K562 (cell line): ENCODE measurements around the gene ZSCAN22. TPM values are rescaled to one million over a fixed set of nuclear protein-coding genes. Genes with fewer than 3 reads are reported as not detected.

Experiments
- AFF1 ChIP-seq, 2 experiments: fragments of 450-650 bp; IDR thresholded peaks; 2 replicates each; pipeline ENCODE4 v1.6.1; 2018; ENCODE audit warnings: mild to moderate bottlenecking in 2 of 2, low read depth in 1 of 2; ENCODE audit not compliant: partially characterized antibody in 2 of 2
- ARID2 ChIP-seq: fragments of 450-650 bp; IDR thresholded peaks from 2 replicates; pipeline ENCODE4 v1.6.1; 2017; ENCODE audit warnings: antibody characterized with exemption, mild to moderate bottlenecking
- BHLHE40 ChIP-seq: IDR thresholded peaks from 2 replicates; pipeline ENCODE4 v1.6.1; 2011; ENCODE audit warnings: low read length, improper control_type of control experiment
- CTCFL ChIP-seq: IDR thresholded peaks from 2 replicates; pipeline ENCODE4 v1.6.1; 2011; ENCODE audit warnings: borderline replicate concordance, low read depth, mild to moderate bottlenecking, moderate library complexity, low read length; ENCODE audit not compliant: insufficient read depth, poor library complexity, severe bottlenecking
- EGR1 ChIP-seq: fragments of 450-650 bp; conservative IDR thresholded peaks from 2 replicates; pipeline ENCODE4 v1.6.1; 2017; ENCODE audit warnings: mild to moderate bottlenecking
- EWSR1 ChIP-seq: fragments of 450-650 bp; IDR thresholded peaks from 2 replicates; pipeline ENCODE4 v1.6.1; 2018; ENCODE audit warnings: borderline replicate concordance, mild to moderate bottlenecking, low read depth, moderate library complexity; ENCODE audit not compliant: partially characterized antibody
- HMG20A ChIP-seq: fragments of 450-650 bp; formaldehyde crosslinking; conservative IDR thresholded peaks from 2 replicates; pipeline ENCODE4 v1.4.0; 2020; ENCODE audit warnings: mild to moderate bottlenecking, mixed read lengths
- IFI16 ChIP-seq: fragments of 250-450 bp; sonication (Bioruptor Pico); IDR thresholded peaks from 2 replicates; pipeline ENCODE4 v2.1.2; 2022; ENCODE audit warnings: mild to moderate bottlenecking, inconsistent platforms
- JUN ChIP-seq, 2 experiments: sonication (generic) in 1 of 2; formaldehyde crosslinking in 1 of 2; IDR thresholded peaks; 2 replicates each; pipeline versions ENCODE4 v1.6.1 to v1.8.0; 2012 to 2022; ENCODE audit warnings: borderline replicate concordance in 2 of 2, mild to moderate bottlenecking in 2 of 2, improper control_type of control experiment in 1 of 2, low read depth in 1 of 2, low read length in 1 of 2, missing genetic modification reagents in 1 of 2
- KAT7 ChIP-seq: sonication (generic); formaldehyde crosslinking; IDR thresholded peaks from 2 replicates; pipeline ENCODE4 v1.8.0; 2022; ENCODE audit warnings: missing genetic modification reagents, mild to moderate bottlenecking, borderline replicate concordance
- KLF6 ChIP-seq: fragments of 250-450 bp; sonication (Bioruptor Pico); IDR thresholded peaks from 2 replicates; pipeline ENCODE4 v1.4.0; 2020; ENCODE audit warnings: mild to moderate bottlenecking, moderate library complexity, borderline replicate concordance
- MIER1 ChIP-seq: fragments of 450-650 bp; IDR thresholded peaks from 2 replicates; pipeline ENCODE4 v1.6.1; 2016; ENCODE audit warnings: antibody characterized with exemption, mild to moderate bottlenecking, low read depth
- NFATC3 ChIP-seq: fragments of 450-650 bp; IDR thresholded peaks from 2 replicates; pipeline ENCODE4 v1.6.1; 2017; ENCODE audit warnings: mild to moderate bottlenecking
- NFIX ChIP-seq: fragments of 250-450 bp; sonication (Bioruptor Pico); IDR thresholded peaks from 2 replicates; pipeline ENCODE4 v1.4.0; 2020; ENCODE audit warnings: low read depth, mild to moderate bottlenecking, moderate library complexity
- NR4A1 ChIP-seq, 2 experiments: fragments of 250-450 bp in 1 of 2; fragments of 450-650 bp in 1 of 2; sonication (Bioruptor Pico) in 1 of 2; IDR thresholded peaks; 2 replicates each; pipeline versions ENCODE4 v1.4.0 to v1.6.1; 2016 to 2020; ENCODE audit warnings: mild to moderate bottlenecking in 2 of 2, missing compliant biosample characterization in 1 of 2, missing genetic modification characterization in 1 of 2, moderate library complexity in 1 of 2
- POLR2AphosphoS5 ChIP-seq: IDR thresholded peaks from 2 replicates; pipeline ENCODE4 v1.6.1; 2011; ENCODE audit warnings: mild to moderate bottlenecking, low read depth, low read length, moderate library complexity; ENCODE audit not compliant: control insufficient read depth, insufficient read depth
- RBM39 ChIP-seq: fragments of 200-400 bp; formaldehyde crosslinking; optimal IDR thresholded peaks from 2 replicates; pipeline ENCODE3; 2018; ENCODE audit warnings: low read depth, low read length
- SIRT6 ChIP-seq: IDR thresholded peaks from one replicate; pipeline ENCODE4 v1.6.1; 2012; ENCODE audit warnings: low read depth, mild to moderate bottlenecking, control low read depth, inconsistent platforms, low read length, moderate library complexity
- ZNF696 ChIP-seq: fragments of 250-450 bp; sonication (Bioruptor Pico); conservative IDR thresholded peaks from 2 replicates; pipeline ENCODE4 v1.4.0; 2020; ENCODE audit warnings: mild to moderate bottlenecking, moderate library complexity
- polyA plus RNA-seq, 8 experiments: library from polyadenylated mRNA; depleted of rRNA in 4 of 8; stranded (reverse) in 5 of 8; unstranded in 3 of 8; fragments of >200 nt; fragmentation: Nextera tagmentation in 2 of 8; fragmentation: Illumina TruSeq in 1 of 8; extraction: Ambion mirVana in 2 of 8; extraction: Trizol in 1 of 8; gene quantifications; 2 replicates each; pipeline versions ENCODE4 v1.2.1 to v1.2.3, GENCODE V29; 2011 to 2014; ENCODE audit warnings: inconsistent platforms in 1 of 8, missing spikeins in 1 of 8
- total RNA-seq, 7 experiments: library from RNA; depleted of rRNA in 6 of 7; stranded (reverse); fragments of >200 nt in 6 of 7; fragmentation: Illumina TruSeq in 2 of 7; extraction: Trizol in 2 of 7; gene quantifications; 2 replicates each; pipeline versions ENCODE4 v1.2.1 to v1.2.3, GENCODE V29; 2011 to 2021; ENCODE audit warnings: low replicate concordance in 1 of 7

ZSCAN22 gene
- total and polyA plus RNA-seq, 9 of the 15 experiments (the other 6 are each of a cell fraction or from before 2014, with no cell fraction given): 0.98 to 5.3 (median 3.0) TPM

DNA sequence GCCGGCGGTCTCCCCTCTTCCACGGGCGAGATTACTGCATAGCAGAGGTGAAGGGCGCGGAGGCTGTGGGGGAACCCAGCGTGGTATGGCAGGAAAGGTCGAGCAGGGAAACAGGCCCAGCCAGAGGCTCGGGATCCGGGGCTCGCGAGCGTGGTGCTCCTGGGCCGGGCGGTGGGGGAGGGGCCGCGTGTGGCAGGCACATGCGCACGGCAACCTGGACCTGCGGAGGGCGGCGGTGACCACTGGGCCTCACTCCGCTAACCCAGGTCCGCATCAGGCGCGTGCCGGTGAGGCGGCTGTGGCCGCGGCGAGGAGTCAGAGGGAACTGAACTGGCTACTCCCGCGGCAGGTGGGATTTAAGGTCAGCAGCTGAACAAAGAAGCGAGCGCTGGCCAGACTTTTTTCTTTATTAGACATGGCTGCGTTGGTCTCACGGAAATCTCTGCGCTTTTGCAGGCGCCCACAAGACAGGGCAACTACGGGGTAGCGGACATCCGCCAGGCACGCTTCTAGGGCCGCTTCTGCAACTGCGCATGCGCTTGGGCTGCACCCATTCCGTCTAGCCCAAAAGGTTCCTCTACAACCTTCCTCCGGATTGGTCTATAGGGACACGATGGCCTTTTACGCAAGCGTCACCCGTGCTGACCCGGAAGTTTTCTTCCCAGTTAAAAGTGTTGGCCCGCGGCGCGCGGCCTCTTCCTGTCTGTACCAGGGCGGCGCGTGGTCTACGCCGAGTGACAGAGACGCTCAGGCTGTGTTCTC is 60.0 kb downstream of the ZSCAN22 start, which contains the start of gene RPS5 (continued):
- TF ChIP-seq JUN (IDR thresholded peaks at IDR 0.05; ENCODE audit: borderline replicate concordance, low read depth, low read length): peak; percentile 40; the same call in 1 of the 2 replicates
- no peak for TF ChIP-seq JUN (CRISPR knock-in tag; IDR thresholded peaks at IDR 0.05; ENCODE audit: borderline replicate concordance)
- 0 out of 2 replicates have a peak, but pooled peaks have one; percentile 42 for TF ChIP-seq ARID2
- TF ChIP-seq CTCFL: no peak
- TF ChIP-seq EWSR1: no peak
- TF ChIP-seq ZNF696 (CRISPR knock-in tag): no peak
- TF ChIP-seq NFATC3: no peak
- TF ChIP-seq POLR2AphosphoS5: peak; percentile 96
- no peak for TF ChIP-seq MIER1
- no peak for TF ChIP-seq IFI16
- no peak for TF ChIP-seq NFIX
- TF ChIP-seq KLF6 (CRISPR knock-in tag): no peak
- peak; percentile 93; the same call in 1 of the 2 replicates for TF ChIP-seq KAT7 (CRISPR knock-in tag)
- peak; percentile 93 for TF ChIP-seq BHLHE40
- TF ChIP-seq EGR1: no peak
- no peak for TF ChIP-seq AFF1 (IDR thresholded peaks at IDR 0.05; ENCODE audit: low read depth in 1 of 2, partially characterized antibody in 2 of 2)
- no peak for TF ChIP-seq SIRT6
- TF ChIP-seq HMG20A (CRISPR knock-in tag): no peak
- no peak for TF ChIP-seq RBM39
- TF ChIP-seq NR4A1 (CRISPR knock-in tag; IDR thresholded peaks at IDR 0.05): no peak
- TF ChIP-seq NR4A1 (tag; IDR thresholded peaks at IDR 0.05): peak; percentile 61; the same call in 1 of the 2 replicates
